ENCODE results near the gene SYNGR2. TPM values are rescaled to one million over a fixed set of nuclear protein-coding genes. Genes with fewer than 3 reads are reported as not detected.

The SYNGR2 gene
- total and polyA plus RNA-seq, 8 donors, result 52.3 to 94.2 (median 89.4) TPM

DNA sequence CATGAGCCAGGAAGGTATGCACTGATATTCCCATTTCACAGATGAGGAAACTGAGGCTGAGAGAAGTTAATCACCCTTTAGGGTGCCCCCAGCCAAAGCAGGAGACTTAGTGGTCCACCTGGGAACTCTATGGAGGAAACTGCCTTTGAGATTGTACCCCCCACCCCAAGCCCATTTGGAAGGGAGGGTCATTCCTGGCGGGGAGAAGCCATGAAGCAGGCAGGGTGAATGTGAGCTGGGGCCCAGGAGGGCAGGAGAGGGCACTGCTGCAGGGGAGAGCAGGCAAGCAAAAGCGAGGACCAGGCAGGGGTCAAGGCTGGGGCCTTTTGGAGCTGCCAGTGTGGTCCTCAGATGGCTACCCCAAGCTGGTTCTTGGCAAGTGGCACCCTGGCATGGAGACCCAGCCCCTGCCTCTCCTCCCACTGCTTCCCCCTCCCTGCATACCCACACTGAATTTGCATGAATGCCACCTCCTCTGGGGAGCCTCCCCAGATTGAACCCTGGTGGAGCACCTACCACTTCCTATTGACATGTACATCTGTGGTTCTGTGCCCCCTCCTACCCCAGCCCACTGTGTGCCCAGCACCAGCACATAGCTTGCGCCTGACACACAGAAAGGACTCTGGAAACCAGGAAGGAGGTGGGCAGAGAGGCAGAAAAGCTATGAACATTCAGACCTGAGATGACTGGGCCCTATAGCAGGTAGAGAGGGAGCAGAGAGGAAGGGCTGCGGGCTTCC lies 38.9 kb upstream of the SYNGR2 start:
- peak in 2 of 6 donors; percentile 54 to 62 for DNase-seq
- H3K27me3 ChIP-seq, result no peaks in the 10 kb centered on the region
- WGBS, 2 donors, result 62 to 66% methylated on average over 4 of the region's 4 CpGs
- H3K4me1 ChIP-seq, result peaks cover 0 to 8% (median 8%) of the 10 kb centered on the region in 3 donors
- no peaks in the 10 kb centered on the region for H3K9me3 ChIP-seq
- no peak for ATAC-seq
- H3K4me3 ChIP-seq, result no peak overlapping the region
- TF ChIP-seq, protein P1, sequence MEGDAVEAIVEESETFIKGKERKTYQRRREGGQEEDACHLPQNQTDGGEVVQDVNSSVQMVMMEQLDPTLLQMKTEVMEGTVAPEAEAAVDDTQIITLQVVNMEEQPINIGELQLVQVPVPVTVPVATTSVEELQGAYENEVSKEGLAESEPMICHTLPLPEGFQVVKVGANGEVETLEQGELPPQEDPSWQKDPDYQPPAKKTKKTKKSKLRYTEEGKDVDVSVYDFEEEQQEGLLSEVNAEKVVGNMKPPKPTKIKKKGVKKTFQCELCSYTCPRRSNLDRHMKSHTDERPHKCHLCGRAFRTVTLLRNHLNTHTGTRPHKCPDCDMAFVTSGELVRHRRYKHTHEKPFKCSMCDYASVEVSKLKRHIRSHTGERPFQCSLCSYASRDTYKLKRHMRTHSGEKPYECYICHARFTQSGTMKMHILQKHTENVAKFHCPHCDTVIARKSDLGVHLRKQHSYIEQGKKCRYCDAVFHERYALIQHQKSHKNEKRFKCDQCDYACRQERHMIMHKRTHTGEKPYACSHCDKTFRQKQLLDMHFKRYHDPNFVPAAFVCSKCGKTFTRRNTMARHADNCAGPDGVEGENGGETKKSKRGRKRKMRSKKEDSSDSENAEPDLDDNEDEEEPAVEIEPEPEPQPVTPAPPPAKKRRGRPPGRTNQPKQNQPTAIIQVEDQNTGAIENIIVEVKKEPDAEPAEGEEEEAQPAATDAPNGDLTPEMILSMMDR (IDR thresholded peaks at IDR 0.05), result no peak
- peak overlapping the region in 2 of 4 donors; percentile 77 for H3K27ac ChIP-seq
- FAIRE-seq, result no peak
- intact Hi-C loops (cut with DNase I), result no loop called here
- H3K36me3 ChIP-seq, result no peaks in the 10 kb centered on the region

DNA sequence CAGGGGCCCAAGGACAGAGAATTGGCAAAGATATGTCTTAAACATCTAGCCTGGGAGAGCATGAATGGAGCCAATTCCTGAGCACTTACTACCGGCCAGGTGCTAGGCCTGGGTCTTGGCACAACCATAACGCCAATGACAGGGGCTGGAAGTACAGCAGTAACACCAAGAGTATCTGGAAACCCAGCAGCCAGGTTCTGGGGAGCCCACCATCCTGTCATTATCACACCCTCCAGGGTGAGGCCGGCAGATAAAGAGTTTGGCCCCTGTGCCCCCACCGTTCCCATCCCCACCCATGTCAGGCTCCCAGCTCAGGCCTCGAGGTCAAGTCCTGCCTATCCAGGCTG lies 38.3 kb upstream of the SYNGR2 start:
- Histone ChIP-seq H3K9me3 (no peaks in the 10 kb centered on the region), H3K36me3 (no peaks in the 10 kb centered on the region), H3K27ac (peak overlapping the region in 2 of 4 donors; percentile 77), H3K4me3 (no peak overlapping the region), H3K27me3 (no peaks in the 10 kb centered on the region), H3K4me1 (peaks cover 0 to 8% (median 8%) of the 10 kb centered on the region in 3 donors)
- ATAC-seq (no peak), DNase-seq (no peak), FAIRE-seq (no peak)
- intact Hi-C loops (cut with DNase I), result no loop called here
- WGBS, 2 donors, result 36 to 40% methylated on average over 5 of the region's 5 CpGs
- TF ChIP-seq, protein P1 (IDR thresholded peaks at IDR 0.05), result no peak

DNA sequence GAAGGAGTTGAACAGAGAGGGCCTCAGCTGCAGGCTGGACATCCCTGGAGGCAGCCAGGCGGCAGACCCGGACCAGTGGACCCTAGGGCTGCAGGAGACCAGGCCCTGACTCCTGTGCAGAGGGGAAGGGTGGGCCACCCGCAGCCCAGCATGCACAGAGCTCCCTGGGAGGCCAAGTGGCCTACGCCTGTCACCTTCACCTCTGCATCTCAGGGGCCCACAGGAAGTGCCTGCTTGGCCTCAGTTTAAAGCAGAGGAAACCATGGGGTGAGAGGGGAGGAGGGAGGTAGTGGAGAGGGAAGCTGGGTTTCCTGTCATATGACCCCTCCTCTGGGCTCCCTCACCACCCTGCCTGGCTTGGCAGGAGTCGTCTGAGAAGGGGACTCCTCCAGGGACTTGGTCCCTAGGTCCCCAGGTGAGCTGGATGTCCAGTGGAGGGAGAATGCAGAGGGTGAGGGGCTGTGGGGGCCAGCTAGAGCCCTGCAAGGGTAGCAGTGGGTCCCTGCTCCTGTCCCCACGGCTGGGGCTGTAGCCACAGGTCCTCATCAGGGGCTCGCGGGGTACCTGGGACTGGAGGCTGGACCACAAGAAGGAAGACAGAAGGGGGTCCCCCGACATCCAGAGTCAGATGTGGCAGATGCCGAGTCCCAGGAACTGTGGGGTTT lies 37.8 kb upstream of the SYNGR2 start, which contains the start of gene TMC8:
TSS of gene TMC8 (plus strand) at position 335 of the 665 bp plus-strand sequence. CDS start 818 bp downstream, outside the sequence.
- Histone ChIP-seq H3K4me1 (peaks cover 0 to 8% (median 8%) of the 10 kb centered on the region in 3 donors), H3K27me3 (no peaks in the 10 kb centered on the region), H3K9me3 (no peaks in the 10 kb centered on the region), H3K27ac (peak within 1 kb of the TSS in 2 of 4 donors; percentile 77), H3K4me3 (peak within 1 kb of the TSS in 1 of 4 donors; percentile 36), H3K36me3 (no peaks in the 10 kb centered on the region)
- intact Hi-C loops (cut with DNase I), result no loop called here
- TF ChIP-seq, protein P1 (IDR thresholded peaks at IDR 0.05), result no peak
- WGBS, 2 donors, result 80 to 84% methylated on average over 10 of the region's 10 CpGs
- DNase-seq (peak in 2 of 6 donors; percentile 58 to 72), FAIRE-seq (no peak), ATAC-seq (peak in 1 of 4 donors; percentile 3)

DNA sequence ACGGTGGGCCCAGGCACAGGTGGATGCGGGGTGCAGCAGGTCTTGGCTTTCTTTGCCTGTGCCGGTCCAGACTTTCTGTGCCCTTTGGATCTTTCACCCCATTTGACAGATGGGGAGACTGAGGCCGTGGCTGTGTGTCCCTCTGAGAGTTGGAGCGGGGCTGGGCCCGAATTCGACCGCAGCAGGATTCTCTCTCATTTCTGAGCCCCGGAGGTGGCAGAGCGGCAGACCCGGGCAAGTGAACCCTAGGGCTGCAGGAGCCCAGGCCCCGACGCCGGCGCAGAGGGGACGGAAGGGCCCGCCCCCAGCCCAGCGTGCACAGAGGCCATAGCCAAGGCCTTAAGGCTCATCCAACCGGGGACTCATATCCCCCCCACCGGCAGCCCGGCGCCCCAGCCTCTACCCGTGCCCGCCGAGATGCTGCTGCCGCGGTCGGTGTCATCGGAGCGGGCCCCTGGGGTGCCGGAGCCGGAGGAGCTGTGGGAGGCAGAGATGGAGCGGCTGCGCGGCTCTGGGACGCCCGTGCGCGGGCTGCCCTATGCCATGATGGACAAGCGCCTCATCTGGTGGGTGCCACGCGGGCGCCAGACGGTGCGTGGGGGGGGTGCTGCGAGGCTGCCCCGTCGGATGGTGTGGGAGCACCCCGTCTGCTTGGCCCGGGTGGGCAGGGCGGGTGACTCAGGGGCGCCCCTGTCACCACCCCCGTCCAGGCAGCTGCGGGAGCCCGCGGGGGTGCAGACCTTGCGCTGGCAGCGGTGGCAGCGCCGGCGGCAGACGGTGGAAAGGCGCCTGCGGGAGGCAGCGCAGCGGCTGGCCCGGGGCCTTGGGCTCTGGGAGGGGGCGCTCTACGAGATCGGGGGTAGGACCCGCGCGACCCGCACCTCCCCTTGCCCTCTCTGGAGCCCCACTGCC lies 37.0 kb upstream of the SYNGR2 start:
- intact Hi-C loops (cut with DNase I), result no loop called here
- Histone ChIP-seq H3K9me3 (no peaks in the 10 kb centered on the region), H3K36me3 (no peaks in the 10 kb centered on the region), H3K4me1 (peaks cover 0 to 8% (median 8%) of the 10 kb centered on the region in 3 donors), H3K27ac (no peak overlapping the region), H3K4me3 (peak overlapping the region in 1 of 4 donors; percentile 36), H3K27me3 (no peaks in the 10 kb centered on the region)
- WGBS, 2 donors, result 30 to 37% methylated on average over 60 to 74 of the region's 74 CpGs
- TF ChIP-seq, protein P1 (IDR thresholded peaks at IDR 0.05), result no peak
- DNase-seq (peak in 3 of 6 donors; percentile 42 to 81 (median 63)), FAIRE-seq (no peak), ATAC-seq (no peak)

Measured in pancreas (tissue), 10 donors.